ENCODE measurements around the gene ZMAT5.

DNA sequence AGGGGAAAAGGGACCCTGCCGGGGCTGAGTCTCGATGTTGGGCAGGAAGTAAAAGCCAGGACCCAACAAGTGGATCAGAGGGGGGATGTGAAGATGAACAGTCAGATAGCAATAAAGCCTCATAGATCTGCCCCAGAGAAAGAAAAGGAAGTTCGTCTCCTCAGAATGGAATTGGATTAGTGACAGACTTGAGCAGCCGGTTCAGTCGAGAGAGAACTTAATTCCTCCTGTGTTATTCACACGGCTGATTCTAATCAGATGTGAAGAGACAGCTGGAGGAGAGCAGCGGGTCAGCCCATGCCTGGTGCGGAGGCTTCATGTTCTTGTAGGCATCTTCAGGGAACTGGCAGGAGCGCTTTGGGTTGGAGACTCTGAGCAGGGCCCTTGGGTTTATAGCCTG is 76.3 kb downstream of the ZMAT5 start:
- TF ChIP-seq, protein P1, sequence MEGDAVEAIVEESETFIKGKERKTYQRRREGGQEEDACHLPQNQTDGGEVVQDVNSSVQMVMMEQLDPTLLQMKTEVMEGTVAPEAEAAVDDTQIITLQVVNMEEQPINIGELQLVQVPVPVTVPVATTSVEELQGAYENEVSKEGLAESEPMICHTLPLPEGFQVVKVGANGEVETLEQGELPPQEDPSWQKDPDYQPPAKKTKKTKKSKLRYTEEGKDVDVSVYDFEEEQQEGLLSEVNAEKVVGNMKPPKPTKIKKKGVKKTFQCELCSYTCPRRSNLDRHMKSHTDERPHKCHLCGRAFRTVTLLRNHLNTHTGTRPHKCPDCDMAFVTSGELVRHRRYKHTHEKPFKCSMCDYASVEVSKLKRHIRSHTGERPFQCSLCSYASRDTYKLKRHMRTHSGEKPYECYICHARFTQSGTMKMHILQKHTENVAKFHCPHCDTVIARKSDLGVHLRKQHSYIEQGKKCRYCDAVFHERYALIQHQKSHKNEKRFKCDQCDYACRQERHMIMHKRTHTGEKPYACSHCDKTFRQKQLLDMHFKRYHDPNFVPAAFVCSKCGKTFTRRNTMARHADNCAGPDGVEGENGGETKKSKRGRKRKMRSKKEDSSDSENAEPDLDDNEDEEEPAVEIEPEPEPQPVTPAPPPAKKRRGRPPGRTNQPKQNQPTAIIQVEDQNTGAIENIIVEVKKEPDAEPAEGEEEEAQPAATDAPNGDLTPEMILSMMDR (IDR thresholded peaks at IDR 0.05; ENCODE audit: low read length) = no peak
- no peak for TF ChIP-seq EZH2 (optimal IDR thresholded peaks at IDR 0.05; ENCODE audit: low read depth, low read length)

All from MM.1S (cell line).